Fibroblast of skin of scalp (primary cell): ENCODE measurements around the gene FILIP1L.
"Not testable (repeated sequence)": the region's sequence is repeated elsewhere in the genome, so short reads cannot be mapped to it uniquely, and the experiment has no call there.

Experiments used
- DNase-seq: peaks from one replicate; pipeline ENCODE4 v3.0.0-alpha.2; 2013

The FILIP1L gene

DNA sequence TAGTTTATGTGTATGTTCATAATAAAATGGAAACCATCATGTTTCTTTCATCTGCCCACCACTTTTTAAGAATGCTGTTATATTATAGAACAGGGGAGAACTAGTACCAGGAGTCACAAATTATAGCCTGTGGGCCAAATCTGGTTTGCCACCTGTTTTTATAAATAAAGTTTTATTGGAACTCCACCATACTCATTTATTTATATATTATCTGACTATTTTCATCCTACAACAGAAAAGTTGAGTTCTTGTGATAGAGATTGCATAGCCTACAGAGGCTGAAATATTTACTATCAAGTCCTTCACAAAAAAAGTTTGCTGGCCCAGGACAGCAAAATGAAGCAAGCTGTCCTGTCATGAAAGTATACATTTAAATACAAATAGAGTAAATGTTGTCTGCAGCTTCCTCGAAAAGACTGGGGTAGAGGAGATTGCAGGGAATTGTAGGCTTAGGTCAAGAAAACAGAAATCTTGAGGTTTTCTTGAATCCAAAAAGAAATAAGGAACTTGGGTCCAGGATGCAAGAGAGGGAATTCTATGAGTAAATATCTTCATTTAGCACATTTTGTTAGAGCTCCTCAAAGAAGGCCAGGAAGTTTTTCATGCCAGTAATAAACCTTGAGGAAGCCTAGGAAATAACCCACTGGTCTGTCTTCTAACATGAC is 41.1 kb downstream of the FILIP1L start:
- DNase-seq, result no peak

DNA sequence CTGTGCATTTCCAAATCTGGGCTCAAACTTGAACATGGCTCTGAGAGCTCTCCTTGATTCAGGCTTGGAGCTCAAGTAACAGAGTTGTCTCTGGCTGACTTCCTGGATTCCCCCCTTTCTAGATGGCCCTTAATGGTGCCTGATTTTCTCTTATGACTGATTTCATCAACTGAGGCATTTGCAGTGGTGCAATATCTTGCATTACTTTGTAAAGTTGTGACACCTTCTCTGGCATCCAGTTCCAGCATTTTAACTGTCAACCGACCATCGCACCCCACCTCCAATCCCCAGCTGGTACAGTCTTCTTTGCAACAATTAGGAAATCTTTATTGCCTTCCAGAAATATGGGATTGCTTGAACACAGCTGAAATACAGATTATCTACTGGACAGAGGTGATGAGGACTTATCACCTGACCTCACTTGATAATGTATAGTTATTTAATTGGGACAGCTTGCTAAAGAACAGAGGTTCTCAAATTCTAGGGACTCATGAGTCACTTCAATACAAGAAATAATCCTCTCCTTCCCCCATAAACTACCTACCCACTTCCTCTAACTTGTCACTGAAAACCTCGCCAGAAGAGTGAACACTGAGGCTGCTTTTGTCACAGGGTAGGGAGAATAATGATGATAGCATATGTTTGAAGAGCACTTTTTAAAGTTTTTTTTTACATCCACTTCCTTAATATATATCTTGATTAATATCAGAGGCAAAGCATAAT is 41.8 kb downstream of the FILIP1L start:
- no peak for DNase-seq

DNA sequence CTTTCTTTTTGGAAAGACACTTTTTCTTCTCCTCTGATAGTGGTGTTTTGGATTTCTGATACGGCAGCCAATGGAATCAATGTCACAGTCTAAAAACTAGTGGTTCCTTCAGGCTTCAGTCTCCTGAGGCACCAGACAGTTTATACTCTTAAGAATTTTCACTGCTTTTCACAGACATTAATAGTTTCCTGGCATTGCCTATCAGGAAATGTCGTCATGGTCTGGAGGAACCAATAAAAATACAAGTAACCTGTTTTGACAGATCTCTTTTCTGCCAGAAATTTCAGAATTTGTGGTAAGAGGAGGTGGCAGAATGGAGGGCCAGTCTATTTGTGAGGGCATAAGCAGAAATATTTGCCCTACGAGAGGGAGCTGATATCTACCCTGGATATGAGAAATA is 44.8 kb downstream of the FILIP1L start:
- no peak for DNase-seq

DNA sequence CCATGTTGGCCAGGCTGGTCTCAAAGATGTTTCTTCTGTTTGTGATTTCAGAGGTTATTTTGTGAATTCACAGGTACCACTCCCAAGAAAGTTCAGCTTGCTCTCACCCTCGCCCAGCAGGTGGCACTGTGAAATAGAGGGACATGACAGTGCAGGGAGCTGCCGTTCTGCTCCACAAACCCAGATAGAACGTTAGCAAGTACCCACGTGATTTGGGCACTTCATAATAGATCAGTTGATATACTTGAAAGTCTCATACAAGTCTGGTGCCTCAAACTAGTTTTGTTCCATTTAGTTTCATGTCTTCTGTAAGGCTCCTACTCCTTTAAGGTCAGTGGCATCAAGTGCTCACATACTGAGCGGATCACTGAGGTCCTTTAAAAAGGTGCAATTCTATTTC is 45.5 kb downstream of the FILIP1L start:
- DNase-seq, result peak; percentile 80

DNA sequence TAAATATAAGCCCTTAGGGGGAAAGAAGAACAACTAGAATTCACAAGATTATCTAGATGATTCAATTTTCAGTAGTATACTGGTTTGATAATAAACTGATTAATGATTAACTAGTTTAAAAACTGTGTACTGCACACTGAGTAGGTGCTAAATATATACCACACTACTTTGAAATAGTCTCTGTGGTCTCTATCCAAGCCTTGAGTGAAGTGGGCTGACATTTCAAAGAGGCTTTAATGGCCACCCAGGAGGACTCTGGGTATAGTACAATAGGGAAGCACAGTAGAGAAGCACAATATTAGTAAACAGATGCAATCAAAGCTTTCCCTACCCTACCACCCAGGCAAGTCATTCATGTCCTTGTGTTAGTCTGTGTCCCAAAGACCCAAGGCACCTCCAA is 46.7 kb downstream of the FILIP1L start:
- DNase-seq, result no peak

DNA sequence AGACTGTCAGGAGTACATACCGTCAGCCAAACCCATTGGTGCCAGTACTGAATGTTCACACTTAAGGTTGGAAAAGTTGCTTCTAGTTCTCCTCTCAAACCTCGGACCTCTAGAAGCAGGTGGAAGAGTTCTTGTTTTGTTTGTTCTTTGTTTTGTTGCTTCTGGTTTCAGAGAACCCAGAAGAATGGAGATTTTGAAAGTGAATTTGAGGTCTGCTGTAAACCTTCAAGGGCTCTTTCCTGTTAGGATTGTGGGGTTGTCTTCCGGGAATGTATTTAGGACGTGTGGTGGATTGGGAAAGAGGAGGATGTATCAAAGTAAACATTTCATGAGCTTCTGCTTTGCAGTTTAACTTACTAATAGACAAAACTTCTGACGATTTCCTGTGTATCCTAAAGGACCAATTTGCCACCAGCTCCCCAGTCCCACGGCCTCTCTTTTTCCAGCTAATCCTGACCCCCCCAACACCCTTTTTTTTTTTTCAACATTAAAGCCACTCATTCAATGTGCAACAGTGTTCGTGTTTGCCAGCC is 50.3 kb downstream of the FILIP1L start:
- peak; percentile 56 for DNase-seq

DNA sequence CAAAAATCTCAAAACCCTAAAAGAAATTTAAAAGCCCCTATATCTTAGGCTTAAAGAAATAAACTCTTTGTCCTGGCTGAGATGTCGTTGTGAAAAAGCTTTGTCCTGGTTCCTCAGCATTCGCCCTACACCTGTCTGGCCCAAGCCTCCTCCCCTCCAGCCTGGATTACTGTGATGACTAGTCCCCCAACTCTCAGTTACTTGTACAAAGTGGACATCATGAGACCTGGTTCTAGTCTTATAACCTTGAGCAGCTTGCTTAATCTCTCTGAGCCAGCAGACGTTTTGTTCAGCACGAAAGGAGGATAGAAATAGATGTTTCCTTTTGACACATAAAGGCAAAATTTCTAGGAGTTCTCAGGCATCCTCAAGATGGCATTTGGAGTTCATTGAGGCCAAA is 51.6 kb downstream of the FILIP1L start:
- DNase-seq, result no peak

DNA sequence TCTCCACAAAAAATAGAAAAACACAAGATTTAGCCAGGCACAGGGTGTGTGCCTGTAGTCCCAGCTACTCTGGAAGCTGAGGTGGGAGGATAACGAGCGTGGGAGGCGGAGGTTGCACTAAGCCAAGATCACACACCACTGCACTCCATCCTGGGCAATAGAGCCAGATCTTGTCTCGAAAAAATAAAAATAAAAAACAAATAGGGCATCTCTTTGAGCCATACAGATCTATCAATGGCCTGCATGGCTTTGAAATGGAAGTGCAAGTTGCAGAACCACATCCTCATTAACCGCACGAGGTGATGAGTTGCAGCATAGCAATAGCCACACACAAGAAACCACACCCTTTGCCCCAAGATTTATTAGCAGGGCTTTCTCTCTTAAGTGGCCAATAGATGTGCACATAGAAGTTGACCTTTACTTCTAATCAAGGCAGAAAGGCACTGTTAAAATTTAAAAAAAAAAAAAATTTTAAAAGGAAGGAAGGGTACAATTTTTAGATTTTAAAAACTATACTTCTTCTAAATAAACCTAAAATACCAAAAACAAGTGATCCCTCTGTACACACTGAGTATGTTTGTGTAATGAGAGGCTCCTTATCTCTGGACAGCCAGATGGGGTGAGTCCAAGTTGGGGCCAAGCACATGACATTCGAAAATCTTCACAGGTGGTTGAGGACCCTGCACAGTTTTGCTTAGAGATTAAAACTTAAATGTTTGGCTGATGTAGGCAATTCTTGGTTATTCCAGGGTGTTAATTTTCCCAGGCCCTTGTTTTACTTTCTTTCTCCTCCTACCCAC is 53.4 kb downstream of the FILIP1L start:
- no peak for DNase-seq

DNA sequence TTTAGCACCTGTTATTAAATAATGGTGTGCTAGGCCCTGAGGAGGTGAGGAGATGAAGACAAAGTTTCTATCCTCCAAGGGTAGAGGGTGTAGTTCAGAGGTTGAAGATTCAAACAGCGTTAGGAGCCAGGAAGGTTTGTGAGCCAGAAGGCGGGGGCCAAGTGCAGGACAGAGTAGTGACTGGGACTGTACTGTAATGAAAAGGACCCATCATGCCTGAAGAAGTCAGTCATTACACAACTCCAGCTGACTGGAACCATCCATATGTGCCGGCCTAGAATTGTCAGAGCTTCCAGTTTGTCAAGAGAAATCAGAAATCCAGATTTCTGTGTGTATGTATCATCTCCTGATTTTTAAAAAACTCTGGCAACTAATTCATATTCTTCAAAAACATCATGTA is 54.8 kb downstream of the FILIP1L start:
- no peak for DNase-seq

DNA sequence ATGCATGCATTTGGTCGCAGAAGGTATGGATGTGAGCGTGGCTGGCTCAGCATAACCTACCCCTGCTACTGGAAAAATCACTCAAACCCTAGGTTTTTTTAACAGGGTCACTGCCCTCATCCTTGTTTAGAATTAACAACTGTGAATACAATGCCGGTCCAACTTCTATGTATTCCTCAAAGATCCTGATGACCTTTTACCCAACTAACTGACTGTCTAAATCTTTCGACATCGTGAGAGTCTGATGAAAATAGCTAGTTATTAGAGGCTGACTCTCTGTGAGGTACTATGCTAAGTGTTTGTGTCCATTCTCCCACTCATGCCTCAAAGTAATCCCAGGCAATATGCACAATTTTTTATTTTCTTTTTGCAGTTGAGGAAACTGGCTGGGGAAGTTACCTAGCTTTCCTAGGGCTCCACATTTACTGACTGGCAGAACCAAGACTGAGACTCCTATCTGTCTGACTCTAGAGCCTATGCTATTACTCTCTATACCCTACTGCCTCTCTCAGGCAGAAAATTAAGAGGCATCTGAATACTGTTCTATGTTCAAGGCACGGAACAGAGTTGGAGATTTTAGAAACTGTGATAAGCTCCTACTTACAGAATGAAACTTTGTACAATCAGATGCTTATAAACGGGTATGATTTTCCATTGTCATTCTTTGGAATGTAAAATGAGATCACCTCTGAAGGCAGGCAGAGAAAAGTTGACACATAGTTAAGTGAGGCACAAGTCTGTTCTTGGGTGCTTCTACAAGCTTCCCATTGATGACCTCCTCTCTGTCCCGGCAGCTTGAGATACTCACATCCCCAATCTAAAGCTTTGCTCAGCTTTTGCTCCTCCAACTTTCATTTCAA is 56.4 kb downstream of the FILIP1L start:
- DNase-seq, result peak; percentile 22

DNA sequence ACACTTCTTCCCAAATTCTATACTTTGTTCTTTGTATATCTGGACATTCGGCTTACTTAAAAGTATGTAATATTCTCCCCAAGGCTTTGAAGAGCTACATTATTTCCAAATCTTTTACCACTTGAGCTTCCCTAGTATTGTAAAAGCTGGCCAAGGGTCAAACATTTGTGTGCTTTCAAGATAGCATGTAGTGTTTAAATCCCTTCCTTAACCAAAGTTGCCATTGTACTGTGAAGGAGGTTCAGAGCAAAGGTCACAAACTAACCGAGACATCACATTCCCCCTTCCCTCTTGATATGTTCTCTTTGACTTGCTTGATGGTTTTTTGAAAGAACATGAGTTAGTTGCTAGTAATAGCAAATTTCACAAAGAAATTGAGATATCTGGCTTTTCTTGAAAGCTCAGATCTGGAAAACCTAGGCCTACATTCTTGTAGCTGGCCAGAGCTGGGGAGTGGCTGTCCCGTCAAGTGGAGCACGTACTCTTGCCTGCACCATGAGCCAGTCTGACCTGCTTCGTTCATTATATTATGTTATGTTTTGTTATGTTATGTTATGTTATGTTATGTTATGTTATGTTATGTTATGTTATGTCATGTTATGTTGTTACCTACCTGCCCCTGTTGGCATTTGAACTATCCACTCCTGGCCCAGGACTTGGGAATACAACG is 60.2 kb downstream of the FILIP1L start:
- no peak for DNase-seq

DNA sequence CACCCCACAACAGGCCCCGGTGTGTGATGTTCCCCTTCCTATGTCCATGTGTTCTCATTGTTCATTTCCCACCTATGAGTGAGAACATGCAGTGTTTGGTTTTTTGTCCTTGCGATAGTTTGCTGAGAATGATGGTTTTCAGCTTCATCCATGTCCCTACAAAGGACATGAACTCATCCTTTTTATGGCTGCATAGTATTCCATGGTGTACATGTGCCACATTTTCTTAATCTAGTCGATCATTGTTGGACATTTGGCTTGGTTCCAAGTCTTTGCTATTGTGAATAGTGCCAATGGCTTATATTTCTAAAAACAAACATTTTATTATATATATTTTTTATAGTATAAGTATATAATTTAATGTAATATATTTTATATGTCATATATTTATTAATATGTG is 62.8 kb downstream of the FILIP1L start:
- DNase-seq, result not testable (repeated sequence)

DNA sequence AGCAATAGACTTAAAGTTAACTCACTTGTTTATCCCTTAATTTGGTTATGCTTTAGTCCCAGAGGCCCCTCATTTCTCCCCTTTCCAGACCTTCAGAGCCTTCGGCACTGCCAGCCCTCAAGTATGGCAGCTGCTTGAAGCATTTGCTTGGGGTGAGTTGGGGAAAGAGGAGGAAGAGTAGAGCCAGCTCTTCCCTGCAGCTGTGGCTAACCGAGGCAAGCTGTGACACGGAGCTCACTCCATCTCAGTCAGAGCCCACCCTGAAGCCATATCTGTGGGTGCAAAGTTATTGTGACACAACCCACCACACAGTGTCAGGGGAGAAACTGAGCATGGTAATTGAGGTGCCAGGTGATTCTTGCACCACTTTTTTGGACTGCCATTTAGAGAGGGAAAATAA is 66.1 kb downstream of the FILIP1L start:
- no peak for DNase-seq

DNA sequence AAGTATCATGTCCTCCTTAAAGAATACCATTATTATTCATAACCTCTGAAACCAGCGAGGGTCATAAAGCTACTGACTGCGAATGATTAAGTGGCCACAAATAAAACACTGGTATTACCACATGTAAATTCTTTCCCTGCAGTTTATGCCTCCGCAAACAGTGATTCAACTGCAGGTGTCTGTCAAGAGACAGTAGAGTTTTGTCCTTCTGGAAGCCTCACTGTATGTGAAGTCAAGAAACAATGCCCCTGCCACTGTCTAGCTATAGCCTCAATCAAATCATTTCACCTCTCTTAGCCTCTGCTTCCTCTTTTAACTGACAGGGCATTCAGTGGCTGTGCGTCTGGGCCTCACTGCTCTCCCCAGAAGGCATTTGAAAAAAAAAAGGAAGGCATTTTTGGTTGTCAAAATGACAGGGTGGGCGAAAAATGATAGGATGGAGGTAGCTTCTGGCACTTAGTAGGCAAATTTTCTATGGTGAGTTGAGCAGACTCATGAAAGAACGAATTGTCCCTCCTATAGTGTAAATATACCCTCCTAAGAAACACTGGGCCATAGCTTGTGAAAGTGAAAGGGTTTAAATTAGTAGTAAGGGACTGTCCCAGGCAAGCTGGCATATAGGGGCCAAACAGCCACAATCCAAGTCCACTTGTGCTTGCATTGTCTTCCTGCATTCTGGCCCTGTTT is 66.7 kb downstream of the FILIP1L start:
- DNase-seq, result peak; percentile 90

DNA sequence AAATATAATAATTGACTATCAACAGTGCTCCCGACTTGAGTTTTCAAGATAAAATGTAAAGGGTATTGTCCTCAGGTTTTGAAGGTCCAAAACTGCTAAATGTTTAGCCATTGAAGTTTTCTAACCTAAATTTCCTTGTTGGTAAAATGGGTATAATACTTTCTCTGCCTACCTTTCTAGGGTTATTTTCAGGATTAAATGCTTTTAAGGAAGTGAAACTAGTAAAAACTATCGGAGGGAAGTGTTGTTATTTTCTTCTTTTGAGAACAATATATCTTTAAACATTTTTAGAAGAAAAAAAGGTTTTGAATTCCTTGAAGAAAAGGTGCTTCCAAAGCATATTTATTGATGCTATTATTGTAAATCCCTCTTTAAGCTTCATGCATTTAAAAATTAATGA is 67.3 kb downstream of the FILIP1L start:
- DNase-seq, result no peak

DNA sequence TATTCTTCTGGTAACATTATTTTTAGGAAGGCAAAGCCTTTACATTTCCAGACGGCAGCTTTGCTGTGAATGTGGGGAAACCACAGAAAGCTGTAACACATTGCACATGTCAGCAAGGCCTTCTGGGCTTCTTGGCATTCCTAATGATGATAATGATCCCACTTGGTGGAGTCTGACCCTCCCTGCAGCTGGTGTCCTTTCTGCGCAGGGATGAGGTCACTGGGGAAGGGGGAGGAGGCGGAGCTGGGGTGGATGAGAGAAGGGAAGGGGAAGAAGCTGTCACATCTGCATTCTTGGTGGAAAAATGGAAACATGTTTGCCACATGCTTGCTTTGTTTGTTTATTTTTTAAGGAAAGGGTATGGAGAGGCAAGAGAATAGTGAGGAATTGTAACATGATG is 68.6 kb downstream of the FILIP1L start:
- peak; percentile 99 for DNase-seq

DNA sequence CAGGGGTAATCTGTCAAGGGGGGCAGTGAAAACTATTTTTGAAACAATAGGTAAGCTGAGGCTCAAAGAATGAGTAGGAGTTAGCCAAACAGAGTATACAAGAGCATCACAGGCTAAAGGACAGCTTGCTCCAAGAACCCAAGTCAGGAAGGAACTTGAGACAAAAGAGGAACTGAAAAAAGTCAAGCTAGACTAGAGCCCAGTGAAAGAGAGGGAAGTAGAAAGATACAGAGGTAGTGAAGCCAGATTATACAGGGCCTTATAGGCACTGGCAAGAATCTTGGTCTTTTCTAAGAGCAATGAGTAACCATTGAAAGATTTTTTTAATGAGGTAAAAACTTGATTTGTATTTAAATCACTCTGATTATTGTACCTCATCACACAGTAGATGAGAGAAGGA is 69.9 kb downstream of the FILIP1L start:
- DNase-seq, result no peak

DNA sequence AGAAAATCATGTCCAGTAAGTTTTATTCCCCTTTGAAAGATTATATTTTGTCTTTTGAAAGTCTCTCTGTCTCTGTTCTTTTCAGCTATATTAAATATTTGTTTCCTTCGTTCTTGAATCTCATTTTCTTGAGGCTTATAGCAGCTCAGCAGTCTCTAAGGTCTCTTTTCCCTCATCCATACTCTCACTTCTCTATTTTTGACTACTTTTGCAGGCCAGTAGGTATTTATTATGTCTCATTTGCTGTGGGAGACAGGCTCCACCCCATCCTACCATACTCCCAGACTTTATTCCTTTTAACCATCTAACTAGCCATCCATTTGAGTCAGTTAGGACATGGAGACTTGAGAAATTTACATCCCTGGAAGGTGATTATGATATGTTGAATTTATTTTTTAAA is 71.0 kb downstream of the FILIP1L start:
- no peak for DNase-seq

DNA sequence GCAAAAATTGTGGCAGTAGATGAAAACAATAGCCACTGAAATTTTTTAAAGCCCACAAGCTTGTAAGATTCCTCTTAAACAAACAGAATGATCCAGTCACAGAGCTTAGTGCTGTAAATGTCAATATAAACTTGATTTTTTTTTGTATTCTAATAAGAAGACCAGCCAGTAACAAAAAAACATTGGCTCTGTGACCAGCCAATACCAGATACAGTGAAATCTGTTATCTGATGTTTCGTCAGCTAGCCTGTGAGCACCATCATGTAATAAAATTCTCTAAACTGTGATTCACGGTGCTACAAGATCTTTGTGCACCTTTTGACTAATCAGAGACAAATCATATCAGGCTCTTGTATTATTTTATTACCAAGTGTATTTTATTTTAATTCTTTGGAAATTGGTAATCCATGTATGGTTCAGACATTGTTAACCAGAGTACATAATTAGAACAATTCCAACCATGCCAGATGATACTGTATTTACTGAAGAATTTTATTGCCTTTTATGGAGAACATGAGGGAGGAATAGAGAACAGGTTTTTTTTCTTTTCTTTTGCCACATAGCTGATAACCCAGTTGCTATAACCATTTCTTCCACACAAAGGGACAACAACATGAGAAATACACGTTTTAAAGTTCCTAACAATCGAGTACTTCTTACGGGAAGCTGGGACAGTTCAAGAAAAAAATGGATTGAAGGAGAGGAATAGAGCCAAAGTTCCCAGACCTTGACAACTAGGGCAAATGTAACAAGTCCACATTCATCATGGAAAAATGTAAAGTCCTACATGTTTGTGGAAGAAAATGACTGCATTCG is 71.9 kb downstream of the FILIP1L start:
- peak; percentile 93 for DNase-seq

DNA sequence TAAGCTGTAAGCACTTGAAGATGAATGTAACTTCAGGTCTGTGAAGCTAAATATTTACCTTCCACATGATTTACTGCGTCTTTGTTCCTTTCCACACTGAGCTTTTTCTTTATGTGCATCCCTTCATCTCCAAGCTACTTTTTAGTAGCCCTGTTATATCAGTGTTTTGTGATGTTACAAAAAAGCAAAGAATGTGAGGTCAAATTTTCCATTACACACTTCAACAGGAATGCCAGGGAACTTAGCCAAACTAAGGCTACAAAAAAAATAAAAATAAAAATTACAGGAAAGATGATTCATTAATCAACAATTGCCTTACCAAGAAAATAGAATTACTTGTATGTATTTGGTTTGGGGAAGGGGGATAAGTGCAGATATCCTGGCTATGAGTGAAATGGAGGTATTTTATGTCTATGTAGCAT is 73.0 kb downstream of the FILIP1L start:
- DNase-seq, result peak; percentile 95
